Ectodermal cell (in vitro differentiated cells): ENCODE results near the gene UQCRH.

ENCODE experiments used
- H3K27ac ChIP-seq: 2 replicates; pipeline ENCODE4 v1.7.0; 2013; ENCODE audit warnings: mild to moderate bottlenecking, low read depth, low read length; ENCODE audit not compliant: insufficient read depth, poor library complexity, severe bottlenecking
- H3K27me3 ChIP-seq: 2 replicates; pipeline ENCODE4 v1.7.0; 2013; ENCODE audit warnings: mild to moderate bottlenecking, low read length; ENCODE audit not compliant: insufficient read depth, control insufficient read depth, poor library complexity, severe bottlenecking
- H3K36me3 ChIP-seq: one replicate; pipeline ENCODE4 v1.7.0; 2013; ENCODE audit warnings: low read length; ENCODE audit not compliant: control insufficient read depth, insufficient read depth
- H3K4me1 ChIP-seq: one replicate; pipeline ENCODE4 v1.7.0; 2013; ENCODE audit warnings: low read length; ENCODE audit not compliant: control insufficient read depth, insufficient read depth
- H3K4me3 ChIP-seq: 2 replicates; pipeline ENCODE4 v1.7.0; 2013; ENCODE audit warnings: low read depth, low read length, control low read depth; ENCODE audit not compliant: insufficient read depth
- H3K9me3 ChIP-seq: 2 replicates; pipeline ENCODE4 v1.7.0; 2013; ENCODE audit warnings: mild to moderate bottlenecking, low read length, moderate library complexity; ENCODE audit not compliant: control insufficient read depth
- WGBS, 2 experiments: methylation state at CpG; one replicate each; pipeline ENCODE4 v1.1.7; 2013; ENCODE audit warnings: missing lambda C conversion rate in 2 of 2; 5-methylcytosine and 5-hydroxymethylcytosine counted together

The UQCRH gene

GRCh38 chr1:46298387-46298786 lies 5.1 kb upstream of the UQCRH start:
- H3K4me1 ChIP-seq, result peaks cover 8% of the 10 kb centered on the region
- no peaks in the 10 kb centered on the region for H3K27me3 ChIP-seq
- H3K36me3 ChIP-seq, result peaks cover 14% of the 10 kb centered on the region
- H3K4me3 ChIP-seq, result no peak overlapping the region
- no peaks in the 10 kb centered on the region for H3K9me3 ChIP-seq
- H3K27ac ChIP-seq, result no peak overlapping the region

DNA sequence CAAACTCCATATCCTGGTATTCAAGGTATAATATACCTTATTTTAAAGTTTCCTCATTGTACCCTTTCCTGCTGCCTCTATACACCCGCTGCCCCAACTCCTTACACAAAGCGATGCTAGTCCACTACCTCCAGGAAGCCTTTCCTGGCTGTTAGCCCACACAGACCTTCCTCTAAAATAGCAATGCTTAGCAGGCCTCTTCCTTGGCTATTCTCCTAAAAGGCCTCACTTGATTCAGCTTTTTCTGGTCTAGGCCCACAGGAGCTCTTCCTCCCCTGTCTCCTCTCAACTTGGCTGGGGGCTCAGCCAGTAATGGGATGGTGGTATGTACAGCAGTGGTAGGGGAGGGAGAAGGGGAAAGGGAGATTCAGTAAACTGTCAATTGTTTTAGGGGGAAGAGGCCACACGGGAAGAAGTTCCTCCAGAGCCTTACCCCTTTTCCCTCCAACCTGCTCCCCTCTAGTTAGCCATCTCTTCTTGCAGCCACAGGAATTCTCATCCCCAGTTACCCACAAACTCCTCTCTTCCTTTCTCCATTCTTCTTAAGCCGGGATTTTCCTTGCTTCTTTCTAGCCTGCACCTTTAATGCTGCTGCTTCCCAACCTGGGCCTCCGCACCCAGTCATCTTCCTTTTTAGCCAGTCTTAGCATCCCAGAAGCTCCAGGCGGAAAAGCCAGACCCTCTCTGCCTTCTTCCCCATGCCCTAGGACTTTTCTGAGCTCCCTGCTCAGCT lies 2.7 kb upstream of the UQCRH start:
- 73 to 77% methylated on average over 6 of the region's 6 CpGs for WGBS, 2 experiments
- Histone ChIP-seq H3K4me1 (peaks cover 8% of the 10 kb centered on the region), H3K27me3 (no peaks in the 10 kb centered on the region), H3K36me3 (peaks cover 14% of the 10 kb centered on the region), H3K27ac (no peak overlapping the region), H3K4me3 (peak overlapping the region; percentile 71), H3K9me3 (no peaks in the 10 kb centered on the region)

DNA sequence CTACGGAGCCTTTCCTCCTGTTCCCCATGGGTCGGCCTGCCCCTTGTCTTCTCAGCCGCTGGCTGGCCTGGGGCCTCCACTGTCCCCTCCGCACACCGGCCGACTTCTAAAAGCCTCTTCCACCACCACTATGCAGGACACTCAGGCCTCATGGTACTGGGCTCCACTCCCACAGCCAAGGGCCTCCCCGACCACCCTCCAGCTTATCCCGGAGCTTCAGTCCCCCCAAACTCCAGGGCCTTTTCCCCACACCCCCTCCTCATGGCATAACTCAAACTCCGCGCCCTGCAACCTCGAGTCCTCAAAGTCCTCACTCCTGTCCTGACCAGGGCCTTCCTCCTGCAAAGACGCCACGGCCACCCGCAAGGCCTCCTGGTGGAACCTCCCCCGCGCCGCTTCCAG lies 2.1 kb upstream of the UQCRH start:
- Histone ChIP-seq H3K4me1 (peaks cover 8% of the 10 kb centered on the region), H3K27me3 (no peaks in the 10 kb centered on the region), H3K27ac (peak overlapping the region; percentile 44), H3K4me3 (peak overlapping the region; percentile 71), H3K36me3 (peaks cover 14% of the 10 kb centered on the region), H3K9me3 (no peaks in the 10 kb centered on the region)
- 32 to 35% methylated on average over 17 of the region's 17 CpGs for WGBS, 2 experiments

- H3K4me3 ChIP-seq, result peak overlapping the region; percentile 71
- WGBS, 2 experiments, result 0 to 1% methylated on average over 79 of the region's 79 CpGs
- no peaks in the 10 kb centered on the region for H3K27me3 ChIP-seq
- peaks cover 8% of the 10 kb centered on the region for H3K36me3 ChIP-seq
- H3K4me1 ChIP-seq, result peaks cover 8% of the 10 kb centered on the region
- H3K27ac ChIP-seq, result peak overlapping the region; percentile 97
- no peaks in the 10 kb centered on the region for H3K9me3 ChIP-seq
Measured at GRCh38 chr1:46301808-46302640, 1.5 kb upstream of the UQCRH start.

GRCh38 chr1:46302641-46303037 lies 859 bp upstream of the UQCRH start:
- WGBS, 2 experiments, result 0% methylated on average over 32 of the region's 32 CpGs

DNA sequence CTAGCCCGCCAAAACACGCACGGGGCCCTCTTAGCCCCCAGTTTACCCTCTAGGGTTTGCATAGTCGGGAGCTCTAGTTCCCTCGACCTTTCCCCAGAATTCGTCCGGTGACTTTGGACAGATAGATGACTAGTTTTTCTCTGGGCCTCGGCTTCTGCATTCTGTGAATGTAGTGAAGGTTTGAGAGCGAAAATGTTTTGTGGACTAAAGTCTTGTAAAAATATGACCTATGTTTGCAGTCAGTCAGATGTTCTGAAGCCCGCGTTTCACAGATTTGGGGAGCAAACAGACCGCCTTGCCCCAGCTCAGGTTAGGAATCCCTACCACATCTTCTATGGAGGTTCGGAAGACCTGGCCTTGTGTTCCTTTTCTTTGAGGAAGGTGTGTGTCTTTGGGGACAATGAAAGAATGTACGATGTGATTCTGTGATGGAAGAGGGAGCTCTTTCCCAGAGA lies 401 bp downstream of the UQCRH start:
- H3K27me3 ChIP-seq, result no peaks in the 10 kb centered on the region
- H3K4me3 ChIP-seq, result peak overlapping the region; percentile 71
- WGBS, 2 experiments, result 0 to 1% methylated on average over 14 of the region's 14 CpGs
- peaks cover 1% of the 10 kb centered on the region for H3K4me1 ChIP-seq
- no peaks in the 10 kb centered on the region for H3K9me3 ChIP-seq
- H3K27ac ChIP-seq, result peak overlapping the region; percentile 97
- H3K36me3 ChIP-seq, result no peaks in the 10 kb centered on the region

More at GRCh38 chr1:46302641-46303037, 859 bp upstream of the UQCRH start:
- H3K4me1 ChIP-seq, result peaks cover 8% of the 10 kb centered on the region
- H3K36me3 ChIP-seq, result peaks cover 2% of the 10 kb centered on the region
- H3K4me3 ChIP-seq, result peak overlapping the region; percentile 71
- no peaks in the 10 kb centered on the region for H3K27me3 ChIP-seq
- H3K9me3 ChIP-seq, result no peaks in the 10 kb centered on the region
- H3K27ac ChIP-seq, result peak overlapping the region; percentile 97

- H3K4me3 ChIP-seq, result no peak overlapping the region
- no peaks in the 10 kb centered on the region for H3K9me3 ChIP-seq
- WGBS, 2 experiments, result 93 to 96% methylated on average over 8 of the region's 8 CpGs
- peaks cover 11% of the 10 kb centered on the region for H3K36me3 ChIP-seq
- H3K27ac ChIP-seq, result no peak overlapping the region
- no peaks in the 10 kb centered on the region for H3K27me3 ChIP-seq
- H3K4me1 ChIP-seq, result no peaks in the 10 kb centered on the region
Measured at GRCh38 chr1:46306159-46306530, 2.6 kb downstream of the UQCRH start.

GRCh38 chr1:46309401-46310159 lies 6.1 kb downstream of the UQCRH start:
- no peaks in the 10 kb centered on the region for H3K27me3 ChIP-seq
- peaks cover 33% of the 10 kb centered on the region for H3K36me3 ChIP-seq
- 92 to 95% methylated on average over 16 of the region's 16 CpGs for WGBS, 2 experiments
- no peak overlapping the region for H3K27ac ChIP-seq
- no peak overlapping the region for H3K4me3 ChIP-seq
- H3K9me3 ChIP-seq, result no peaks in the 10 kb centered on the region
- H3K4me1 ChIP-seq, result no peaks in the 10 kb centered on the region

GRCh38 chr1:46310321-46310720 lies 6.8 kb downstream of the UQCRH start:
- no peaks in the 10 kb centered on the region for H3K9me3 ChIP-seq
- no peak overlapping the region for H3K4me3 ChIP-seq
- H3K4me1 ChIP-seq, result no peaks in the 10 kb centered on the region
- H3K27ac ChIP-seq, result no peak overlapping the region
- no peaks in the 10 kb centered on the region for H3K27me3 ChIP-seq
- H3K36me3 ChIP-seq, result peaks cover 36% of the 10 kb centered on the region
- 94 to 97% methylated on average over 4 of the region's 4 CpGs for WGBS, 2 experiments
